BLaER1 treated with 17β-estradiol and CSF1 and Interleukin-3, amounts not matched to agents 10 nM and 100 nM (cell line): ENCODE data around the gene SIPA1.

Experiments
- H3K27ac ChIP-seq, 11 experiments: shearing (Covaris generic); formaldehyde crosslinking; 2 replicates each; pipeline ENCODE4 v1.8.1; 2022
- H3K27me3 ChIP-seq, 11 experiments: shearing (Covaris generic); formaldehyde crosslinking; 2 replicates each; pipeline ENCODE4 v1.8.1; 2022
- H3K36me3 ChIP-seq, 11 experiments: shearing (Covaris generic); formaldehyde crosslinking; 2 replicates each; pipeline ENCODE4 v1.8.1; 2022
- H3K4me1 ChIP-seq, 10 experiments: shearing (Covaris generic); formaldehyde crosslinking; 2 replicates each; pipeline ENCODE4 v1.8.1; 2022
- H3K4me2 ChIP-seq, 11 experiments: shearing (Covaris generic); formaldehyde crosslinking; 2 replicates each; pipeline ENCODE4 v1.8.1; 2022
- H3K4me3 ChIP-seq, 10 experiments: shearing (Covaris generic); formaldehyde crosslinking; 2 replicates each; pipeline ENCODE4 v1.8.1; 2022
- H3K9ac ChIP-seq, 11 experiments: shearing (Covaris generic); formaldehyde crosslinking; 2 replicates each; pipeline ENCODE4 v1.8.1; 2022
- H3K9me3 ChIP-seq, 11 experiments: shearing (Covaris generic); formaldehyde crosslinking; replicated peaks in 1 of 11; 2 replicates each; pipeline ENCODE4 v1.8.1; 2022
- H4K20me1 ChIP-seq, 11 experiments: shearing (Covaris generic); formaldehyde crosslinking; 2 replicates each; pipeline ENCODE4 v1.8.1; 2022
- Cebpa-rat ChIP-seq, 11 experiments: shearing (Covaris generic); IDR thresholded peaks; 2 replicates each; pipeline ENCODE4 v1.8.1; 2022

Gene SIPA1

DNA sequence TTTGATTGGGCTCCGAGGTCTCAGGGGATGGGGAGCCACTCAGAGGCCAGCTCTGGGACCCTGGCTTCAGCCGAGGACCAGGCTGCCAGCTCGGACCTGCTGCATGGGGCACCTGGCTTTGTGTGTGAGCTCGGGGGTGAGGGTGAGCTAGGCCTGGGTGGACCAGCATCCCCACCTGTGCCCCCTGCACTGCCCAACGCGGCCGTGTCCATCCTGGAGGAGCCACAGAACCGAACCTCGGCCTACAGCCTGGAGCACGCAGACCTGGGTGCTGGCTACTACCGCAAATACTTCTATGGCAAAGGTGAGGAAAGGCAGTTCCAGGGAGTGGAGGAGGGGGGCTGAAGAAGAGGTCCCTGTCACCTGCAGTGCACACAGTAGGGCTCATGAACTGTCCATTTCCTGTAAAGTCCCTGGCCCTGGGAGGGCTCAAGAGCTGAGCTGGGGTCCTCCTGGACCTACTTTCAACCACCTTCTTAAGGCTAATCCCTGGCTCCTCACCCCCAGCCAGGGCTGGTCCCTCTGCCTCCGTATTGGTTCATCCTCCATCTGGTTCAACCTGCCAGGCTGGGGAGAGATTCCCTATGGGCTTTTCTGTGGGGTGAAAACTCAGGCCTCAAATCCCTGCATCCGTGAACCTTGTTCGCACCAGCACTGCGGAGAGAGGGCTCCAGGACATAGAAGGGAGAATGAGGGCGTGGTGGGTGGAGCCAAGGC is 3.6 kb downstream of the SIPA1 start:
- Histone ChIP-seq H3K36me3 (peaks cover 52 to 69% (median 63%) of the 10 kb centered on the region in 11 experiments), H3K9me3 (no peaks in the 10 kb centered on the region), H3K4me3 (peak overlapping the region; percentile 62 to 94 (median 76)), H4K20me1 (peaks cover 0 to 65% (median 37%) of the 10 kb centered on the region in 11 experiments; a peak in 14 of 22 replicates), H3K4me1 (peaks cover 59 to 72% (median 67%) of the 10 kb centered on the region in 10 experiments), H3K27ac (peak overlapping the region; percentile 87 to 100 (median 97)), H3K4me2 (peak overlapping the region; percentile 89 to 100 (median 98)), H3K27me3 (no peaks in the 10 kb centered on the region), H3K9ac (peak overlapping the region; percentile 82 to 96 (median 88))
- TF ChIP-seq Cebpa-rat (IDR thresholded peaks at IDR 0.05), result no peak

- H3K4me3 ChIP-seq, result peak overlapping the region in 9 of 10 experiments; percentile 62 to 83 (median 75); a peak in 18 of 20 replicates
- peaks cover 0 to 65% (median 39%) of the 10 kb centered on the region in 11 experiments; a peak in 14 of 22 replicates for H4K20me1 ChIP-seq
- H3K9me3 ChIP-seq, result no peaks in the 10 kb centered on the region
- peaks cover 52 to 65% (median 62%) of the 10 kb centered on the region in 10 experiments for H3K4me1 ChIP-seq
- peak overlapping the region in 8 of 11 experiments; percentile 94 to 100 (median 98); a peak in 16 of 22 replicates for H3K27ac ChIP-seq
- peak overlapping the region; percentile 89 to 100 (median 98) for H3K4me2 ChIP-seq
- no peak for TF ChIP-seq Cebpa-rat (IDR thresholded peaks at IDR 0.05)
- no peaks in the 10 kb centered on the region for H3K27me3 ChIP-seq
- H3K9ac ChIP-seq, result peak overlapping the region; percentile 82 to 96 (median 88); a peak in 19 of 22 replicates
- peaks cover 52 to 69% (median 63%) of the 10 kb centered on the region in 11 experiments for H3K36me3 ChIP-seq
These were observed 4.2 kb downstream of the SIPA1 start for GRCh38 chr11:65642014-65642671.

- no peak for TF ChIP-seq Cebpa-rat (IDR thresholded peaks at IDR 0.05)
- Histone ChIP-seq H3K36me3 (peaks cover 70 to 82% (median 78%) of the 10 kb centered on the region in 11 experiments), H3K4me3 (no peak overlapping the region), H3K27ac (peak overlapping the region in 1 of 11 experiments; percentile 99; a peak in 1 of 22 replicates), H4K20me1 (peaks cover 0 to 75% (median 44%) of the 10 kb centered on the region in 11 experiments; a peak in 15 of 22 replicates), H3K27me3 (no peaks in the 10 kb centered on the region), H3K4me1 (peaks cover 46 to 59% (median 50%) of the 10 kb centered on the region in 10 experiments), H3K4me2 (peak overlapping the region in 2 of 11 experiments; percentile 95 to 99; a peak in 1 of 22 replicates), H3K9me3 (no peaks in the 10 kb centered on the region), H3K9ac (peak overlapping the region in 3 of 11 experiments; percentile 8 to 96 (median 86); a peak in 2 of 22 replicates)
These were observed 6.1 kb downstream of the SIPA1 start for GRCh38 chr11:65643971-65644370.

GRCh38 chr11:65644837-65645236 is 6.9 kb downstream of the SIPA1 start:
- Histone ChIP-seq H3K27ac (peak overlapping the region in 3 of 11 experiments; percentile 3 to 15 (median 10); a peak in 1 of 22 replicates), H3K36me3 (peaks cover 78 to 91% (median 87%) of the 10 kb centered on the region in 11 experiments), H3K9ac (peak overlapping the region in 3 of 11 experiments; percentile 1 to 18 (median 18); a peak in 1 of 22 replicates), H3K4me2 (no peak overlapping the region), H3K9me3 (no peaks in the 10 kb centered on the region), H3K27me3 (no peaks in the 10 kb centered on the region), H3K4me1 (peaks cover 46 to 59% (median 50%) of the 10 kb centered on the region in 10 experiments), H4K20me1 (peaks cover 2 to 83% (median 53%) of the 10 kb centered on the region in 11 experiments; a peak in 18 of 22 replicates), H3K4me3 (no peak overlapping the region)
- no peak for TF ChIP-seq Cebpa-rat (IDR thresholded peaks at IDR 0.05)

DNA sequence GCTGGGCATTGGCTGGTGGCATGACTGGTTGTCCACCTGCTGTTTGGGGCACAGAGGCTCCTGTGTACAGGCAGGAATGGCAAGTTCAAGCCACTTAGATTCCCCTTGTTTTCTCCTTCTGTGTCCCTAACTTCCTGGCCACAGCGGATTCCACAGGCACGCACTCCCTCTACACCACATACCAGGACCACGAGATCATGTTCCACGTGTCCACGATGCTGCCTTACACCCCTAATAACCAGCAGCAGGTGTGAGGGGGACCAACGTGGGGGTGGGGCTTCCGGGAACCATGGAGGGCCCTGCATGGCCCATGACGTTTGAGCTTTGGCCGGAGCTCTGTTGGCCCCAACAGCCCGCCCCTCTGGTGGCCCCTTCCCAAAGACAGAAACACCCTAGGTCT is 7.8 kb downstream of the SIPA1 start:
- Histone ChIP-seq H3K36me3 (peaks cover 87 to 100% (median 96%) of the 10 kb centered on the region in 11 experiments), H3K4me1 (peaks cover 46 to 59% (median 50%) of the 10 kb centered on the region in 10 experiments), H3K27ac (0 out of 22 replicates have a peak overlapping the region, but pooled peaks of 1 of the 11 experiments have one; percentile 15), H4K20me1 (peaks cover 11 to 92% (median 62%) of the 10 kb centered on the region in 11 experiments; a peak in 18 of 22 replicates), H3K9me3 (no peaks in the 10 kb centered on the region), H3K4me2 (no peak overlapping the region), H3K9ac (0 out of 22 replicates have a peak overlapping the region, but pooled peaks of 1 of the 11 experiments have one; percentile 1), H3K27me3 (no peaks in the 10 kb centered on the region), H3K4me3 (no peak overlapping the region)
- TF ChIP-seq Cebpa-rat (IDR thresholded peaks at IDR 0.05), result no peak

DNA sequence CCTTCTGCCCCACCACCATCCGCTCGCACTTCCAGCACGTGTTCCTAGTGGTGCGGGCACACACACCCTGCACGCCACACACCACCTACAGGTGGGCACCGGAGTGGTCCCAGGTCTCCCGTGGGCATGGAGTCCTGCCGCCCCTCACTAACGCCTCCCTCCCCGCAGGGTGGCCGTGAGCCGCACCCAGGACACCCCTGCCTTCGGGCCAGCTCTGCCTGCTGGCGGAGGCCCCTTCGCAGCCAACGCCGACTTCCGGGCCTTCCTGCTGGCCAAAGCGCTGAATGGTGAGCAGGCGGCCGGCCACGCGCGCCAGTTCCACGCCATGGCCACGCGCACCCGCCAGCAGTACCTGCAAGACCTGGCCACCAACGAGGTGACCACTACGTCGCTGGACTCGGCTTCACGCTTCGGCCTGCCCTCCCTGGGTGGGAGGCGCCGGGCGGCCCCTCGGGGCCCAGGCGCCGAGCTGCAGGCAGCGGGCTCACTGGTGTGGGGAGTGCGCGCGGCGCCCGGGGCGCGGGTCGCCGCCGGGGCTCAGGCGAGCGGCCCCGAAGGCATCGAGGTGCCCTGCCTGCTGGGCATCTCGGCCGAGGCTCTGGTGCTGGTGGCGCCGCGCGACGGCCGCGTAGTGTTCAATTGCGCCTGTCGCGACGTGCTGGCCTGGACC is 8.5 kb downstream of the SIPA1 start:
- no peaks in the 10 kb centered on the region for H3K27me3 ChIP-seq
- no peak overlapping the region for H3K4me3 ChIP-seq
- no peak overlapping the region for H3K4me2 ChIP-seq
- H3K9ac ChIP-seq, result no peak overlapping the region
- TF ChIP-seq Cebpa-rat (IDR thresholded peaks at IDR 0.05), result no peak
- peaks cover 89 to 100% (median 100%) of the 10 kb centered on the region in 11 experiments for H3K36me3 ChIP-seq
- no peaks in the 10 kb centered on the region for H3K9me3 ChIP-seq
- H3K4me1 ChIP-seq, result peaks cover 46 to 59% (median 50%) of the 10 kb centered on the region in 10 experiments
- peaks cover 16 to 96% (median 69%) of the 10 kb centered on the region in 11 experiments; a peak in 18 of 22 replicates for H4K20me1 ChIP-seq
- H3K27ac ChIP-seq, result no peak overlapping the region

DNA sequence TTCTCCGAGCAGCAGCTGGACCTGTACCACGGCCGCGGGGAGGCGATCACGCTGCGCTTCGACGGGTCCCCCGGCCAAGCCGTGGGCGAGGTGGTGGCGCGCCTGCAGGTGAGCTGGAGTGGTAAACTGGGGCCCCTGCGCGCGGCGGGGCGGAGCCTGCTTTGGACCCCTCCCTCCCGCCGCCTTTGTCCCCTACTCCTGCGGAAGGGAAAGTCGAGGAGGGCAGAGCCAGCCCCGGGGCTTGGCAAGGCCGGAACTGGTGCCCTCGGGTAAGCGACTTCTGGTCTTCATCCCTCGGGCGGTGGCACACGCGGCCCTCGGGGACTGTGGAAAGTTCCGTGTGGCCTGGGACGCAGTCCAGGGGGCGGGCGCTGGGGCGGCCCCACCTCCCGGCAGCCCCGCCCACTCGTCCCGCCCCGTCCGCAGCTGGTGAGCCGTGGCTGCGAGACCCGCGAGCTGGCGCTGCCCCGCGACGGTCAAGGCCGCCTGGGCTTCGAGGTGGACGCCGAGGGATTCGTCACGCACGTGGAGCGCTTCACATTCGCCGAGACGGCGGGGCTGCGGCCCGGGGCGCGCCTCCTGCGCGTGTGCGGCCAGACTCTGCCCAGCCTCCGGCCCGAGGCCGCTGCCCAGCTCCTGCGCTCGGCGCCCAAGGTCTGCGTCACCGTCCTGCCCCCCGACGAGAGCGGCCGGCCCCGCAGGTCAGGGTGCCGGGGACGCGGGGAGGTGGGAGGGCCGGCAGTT is 9.2 kb downstream of the SIPA1 start:
- TF ChIP-seq Cebpa-rat (IDR thresholded peaks at IDR 0.05), result no peak
- no peaks in the 10 kb centered on the region for H3K9me3 ChIP-seq
- no peak overlapping the region for H3K27ac ChIP-seq
- peaks cover 46 to 59% (median 50%) of the 10 kb centered on the region in 10 experiments for H3K4me1 ChIP-seq
- peaks cover 83 to 99% (median 96%) of the 10 kb centered on the region in 11 experiments for H3K36me3 ChIP-seq
- H3K4me3 ChIP-seq, result no peak overlapping the region
- no peak overlapping the region for H3K9ac ChIP-seq
- no peak overlapping the region for H3K4me2 ChIP-seq
- H3K27me3 ChIP-seq, result no peaks in the 10 kb centered on the region
- H4K20me1 ChIP-seq, result peaks cover 16 to 98% (median 75%) of the 10 kb centered on the region in 11 experiments; a peak in 18 of 22 replicates
